Calu3 (cell line): ENCODE measurements around the gene B9D2. TPM values are rescaled to one million over a fixed set of nuclear protein-coding genes. Genes with fewer than 3 reads are reported as not detected.

Experiments used
- BruUV-seq: library from RNA; stranded (reverse); fragments of 400-500 nt; replicated peaks from 2 replicates; lab custom pipeline; 2021; lab: Mats Ljungman, UMichigan
- CTCF ChIA-PET: fragments of 300-600 bp; sonication (Branson Sonifier 250); formaldehyde crosslinking; loops from one replicate; lab custom pipeline; 2022; ENCODE audit warnings: antibody characterized with exemption; lab: Charles Lee
- DNase-seq: peaks from one replicate; pipeline ENCODE4 v3.0.0; 2022
- H3K27ac Mint-ChIP-seq: one replicate; pipeline ENCODE4 v1.8.0; 2022; ENCODE audit warnings: mixed read lengths; ENCODE audit not compliant: unreplicated experiment
- H3K27me3 Mint-ChIP-seq: one replicate; pipeline ENCODE4 v1.8.0; 2022; ENCODE audit warnings: mixed read lengths; ENCODE audit not compliant: unreplicated experiment
- H3K36me3 Mint-ChIP-seq: one replicate; pipeline ENCODE4 v1.8.0; 2022; ENCODE audit warnings: mild to moderate bottlenecking, moderate library complexity, mixed read lengths; ENCODE audit not compliant: insufficient read depth, unreplicated experiment
- H3K4me1 Mint-ChIP-seq: one replicate; pipeline ENCODE4 v1.8.0; 2022; ENCODE audit warnings: mild to moderate bottlenecking, low read depth, mixed read lengths; ENCODE audit not compliant: unreplicated experiment
- H3K4me3 Mint-ChIP-seq: one replicate; pipeline ENCODE4 v1.8.0; 2022; ENCODE audit warnings: mild to moderate bottlenecking, low read depth, moderate library complexity, mixed read lengths; ENCODE audit not compliant: unreplicated experiment
- H3K9me3 Mint-ChIP-seq: one replicate; pipeline ENCODE4 v1.8.0; 2022; ENCODE audit warnings: low read depth, mixed read lengths; ENCODE audit not compliant: unreplicated experiment
- intact Hi-C: fragments of 100-400 bp; cut with micrococcal nuclease; formaldehyde crosslinking; loops from one replicate; pipeline ENCODE4 v1.10.0; 2022; ENCODE audit not compliant: unreplicated experiment
- total RNA-seq: library from RNA; stranded (reverse); gene quantifications from 2 replicates; pipeline ENCODE4 v1.2.3, GENCODE V29; 2022
- TF ChIP-seq, protein P1 (sequence below): fragments of 200-600 bp; IDR thresholded peaks from one replicate; pipeline ENCODE4 v1.8.0; 2022; ENCODE audit warnings: antibody characterized with exemption; ENCODE audit not compliant: unreplicated experiment

B9D2 gene
- total RNA-seq, 1 experiment from 2014 or later = 6.4 TPM

DNA sequence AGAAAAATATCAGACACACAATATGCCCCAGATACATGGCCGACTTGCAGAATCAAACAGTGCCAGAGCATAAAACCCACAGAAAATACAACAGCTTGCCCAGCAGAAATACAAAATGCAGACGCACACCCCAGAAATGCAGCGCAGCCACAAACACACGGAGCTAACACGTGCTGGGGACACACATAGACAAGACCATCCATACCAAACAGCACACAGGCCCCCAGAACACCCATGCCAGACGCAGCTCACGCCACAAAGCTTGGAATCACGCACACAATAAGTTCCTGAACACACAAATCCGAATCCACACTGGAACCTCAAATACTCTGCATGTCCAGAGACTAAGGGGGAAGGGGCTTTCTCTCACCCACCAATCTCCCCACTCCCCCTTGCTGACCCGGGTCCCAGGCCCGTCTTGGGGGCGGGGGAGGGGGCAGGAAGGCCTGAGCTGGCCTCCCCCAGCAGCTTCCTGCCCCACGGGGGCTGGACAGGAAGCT is 36.8 kb downstream of the B9D2 start:
- no peaks in the 10 kb centered on the region for H3K9me3 Mint-ChIP-seq
- CTCF ChIA-PET = interaction anchor here (0.6 to 1.3 kb wide), 3 partner anchors 26 to 355 kb away, joined by 3 to 4 read pairs (median 4); no protein-coding TSS in a partner anchor
- H3K27me3 Mint-ChIP-seq = no peaks in the 10 kb centered on the region
- peaks cover 50% of the 10 kb centered on the region for H3K4me1 Mint-ChIP-seq
- H3K27ac Mint-ChIP-seq = peak overlapping the region; percentile 71
- TF ChIP-seq, protein P1, sequence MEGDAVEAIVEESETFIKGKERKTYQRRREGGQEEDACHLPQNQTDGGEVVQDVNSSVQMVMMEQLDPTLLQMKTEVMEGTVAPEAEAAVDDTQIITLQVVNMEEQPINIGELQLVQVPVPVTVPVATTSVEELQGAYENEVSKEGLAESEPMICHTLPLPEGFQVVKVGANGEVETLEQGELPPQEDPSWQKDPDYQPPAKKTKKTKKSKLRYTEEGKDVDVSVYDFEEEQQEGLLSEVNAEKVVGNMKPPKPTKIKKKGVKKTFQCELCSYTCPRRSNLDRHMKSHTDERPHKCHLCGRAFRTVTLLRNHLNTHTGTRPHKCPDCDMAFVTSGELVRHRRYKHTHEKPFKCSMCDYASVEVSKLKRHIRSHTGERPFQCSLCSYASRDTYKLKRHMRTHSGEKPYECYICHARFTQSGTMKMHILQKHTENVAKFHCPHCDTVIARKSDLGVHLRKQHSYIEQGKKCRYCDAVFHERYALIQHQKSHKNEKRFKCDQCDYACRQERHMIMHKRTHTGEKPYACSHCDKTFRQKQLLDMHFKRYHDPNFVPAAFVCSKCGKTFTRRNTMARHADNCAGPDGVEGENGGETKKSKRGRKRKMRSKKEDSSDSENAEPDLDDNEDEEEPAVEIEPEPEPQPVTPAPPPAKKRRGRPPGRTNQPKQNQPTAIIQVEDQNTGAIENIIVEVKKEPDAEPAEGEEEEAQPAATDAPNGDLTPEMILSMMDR = no peak
- intact Hi-C loops = no loop called here
- BruUV-seq = no TSS peak
- peak overlapping the region; percentile 63 for H3K4me3 Mint-ChIP-seq
- H3K36me3 Mint-ChIP-seq = peaks cover 77% of the 10 kb centered on the region
- DNase-seq = no peak

DNA sequence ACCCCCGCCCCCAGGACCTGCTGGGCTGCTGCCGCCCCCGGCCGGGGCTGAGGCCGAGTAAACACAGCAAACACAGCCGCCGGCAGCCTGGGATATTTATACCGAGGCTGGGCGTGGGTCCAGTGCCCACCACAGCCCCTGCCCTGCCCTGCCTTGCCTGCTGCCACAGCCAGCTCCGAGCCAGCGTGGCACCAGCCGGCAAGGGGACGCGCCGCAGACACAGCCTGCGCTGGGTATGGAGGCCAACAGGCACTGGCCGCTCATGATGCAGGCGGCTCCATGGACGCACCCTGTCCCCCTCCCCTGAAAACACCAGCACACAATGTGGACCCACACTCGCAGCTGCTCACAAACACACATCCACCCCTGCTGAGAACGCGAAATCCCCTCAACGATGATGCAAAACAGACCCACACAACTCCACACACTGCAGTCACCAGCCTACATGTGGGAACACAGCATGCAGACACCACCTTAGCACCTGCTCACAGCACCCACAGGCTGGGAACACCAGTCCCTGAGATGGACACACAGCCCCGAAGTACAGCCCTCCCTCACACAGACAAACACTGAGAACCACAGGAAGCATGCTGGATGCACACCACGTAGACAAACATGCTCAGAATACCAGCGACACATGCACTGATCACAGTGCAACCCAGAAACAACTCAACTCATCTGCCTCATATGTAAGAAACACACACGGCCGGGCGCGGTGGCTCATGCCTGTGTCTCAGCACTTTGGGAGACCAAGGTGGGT is 37.8 kb downstream of the B9D2 start:
- peak overlapping the region; percentile 90 for H3K27ac Mint-ChIP-seq
- CTCF ChIA-PET = no interaction called here
- no peaks in the 10 kb centered on the region for H3K9me3 Mint-ChIP-seq
- peaks cover 69% of the 10 kb centered on the region for H3K36me3 Mint-ChIP-seq
- H3K4me1 Mint-ChIP-seq = peaks cover 50% of the 10 kb centered on the region
- DNase-seq = peak; percentile 30
- intact Hi-C loops = no loop called here
- no peaks in the 10 kb centered on the region for H3K27me3 Mint-ChIP-seq
- peak overlapping the region; percentile 63 for H3K4me3 Mint-ChIP-seq
- no TSS peak for BruUV-seq
- TF ChIP-seq, protein P1 = no peak

DNA sequence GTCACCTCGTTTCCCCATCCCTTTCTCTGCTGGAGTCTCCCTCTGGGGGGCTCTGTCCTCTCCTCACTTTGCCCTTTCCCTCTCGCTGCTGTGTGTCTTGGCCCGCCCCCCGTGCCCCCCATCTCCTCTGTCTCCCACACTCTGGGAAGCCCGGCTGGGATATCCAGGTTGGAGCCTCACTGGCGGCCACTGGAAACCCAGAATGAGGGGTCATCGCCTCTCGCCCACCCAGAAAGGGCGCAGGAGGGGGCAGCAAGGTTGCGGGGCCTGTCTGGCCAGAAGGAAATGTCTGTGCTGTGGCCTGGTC is 38.4 kb downstream of the B9D2 start:
- H3K27ac Mint-ChIP-seq = peak overlapping the region; percentile 90
- CTCF ChIA-PET = interaction anchor here (0.6 to 0.9 kb wide), 3 partner anchors 17 to 121 kb away, joined by 5 to 7 read pairs (median 5); no protein-coding TSS in a partner anchor

DNA sequence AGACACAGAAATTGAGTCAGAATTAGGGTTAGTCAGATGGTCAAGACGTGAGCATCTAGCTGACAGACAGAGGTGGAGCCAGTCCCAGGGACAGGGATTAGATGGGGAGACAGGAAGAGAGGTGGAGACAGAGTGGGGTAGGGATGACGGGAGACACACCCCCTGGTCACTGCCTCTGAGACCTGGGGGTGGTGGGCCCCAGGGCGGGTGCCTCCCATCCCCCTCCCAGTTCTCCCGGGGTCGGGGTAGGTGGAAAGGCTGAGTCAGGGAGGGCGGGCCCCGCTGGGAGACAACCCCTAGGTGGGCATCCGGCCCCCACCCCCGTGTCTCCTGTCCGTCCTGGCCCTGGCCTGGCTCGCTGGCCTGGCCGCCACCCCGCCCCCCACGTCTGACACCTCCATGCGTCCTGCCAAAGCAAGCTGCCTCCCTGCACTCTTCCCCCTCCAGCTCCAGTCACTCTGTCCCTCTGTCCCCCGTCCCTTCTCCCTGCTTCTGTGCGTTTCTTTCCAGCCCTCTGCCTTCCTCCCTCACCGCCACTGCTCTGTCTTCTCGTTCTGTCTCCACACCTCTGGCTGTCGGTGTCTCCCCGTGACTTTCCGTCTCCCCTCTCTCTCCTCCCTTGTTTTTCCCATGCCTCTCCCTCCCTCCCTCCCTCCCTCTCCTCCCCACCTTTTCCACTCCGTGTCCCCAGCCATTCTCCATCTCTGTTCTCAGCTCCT is 38.9 kb downstream of the B9D2 start:
- Mint-ChIP-seq H3K4me1 (peaks cover 50% of the 10 kb centered on the region), H3K9me3 (no peaks in the 10 kb centered on the region), H3K36me3 (peaks cover 73% of the 10 kb centered on the region), H3K27me3 (no peaks in the 10 kb centered on the region), H3K27ac (peak overlapping the region; percentile 90), H3K4me3 (peak overlapping the region; percentile 63)
- no TSS peak for BruUV-seq
- TF ChIP-seq, protein P1 = no peak
- intact Hi-C loops = no loop called here
- DNase-seq = peak; percentile 54
- CTCF ChIA-PET = interaction anchor here (0.6 to 0.9 kb wide), 3 partner anchors 16 to 121 kb away, joined by 5 to 7 read pairs (median 5); no protein-coding TSS in a partner anchor

More for the DNA sequence above, 38.4 kb downstream of the B9D2 start:
- H3K36me3 Mint-ChIP-seq = peaks cover 71% of the 10 kb centered on the region
- intact Hi-C loops = no loop called here
- H3K4me1 Mint-ChIP-seq = peaks cover 50% of the 10 kb centered on the region
- no peak for DNase-seq
- H3K4me3 Mint-ChIP-seq = peak overlapping the region; percentile 63
- H3K27me3 Mint-ChIP-seq = no peaks in the 10 kb centered on the region
- TF ChIP-seq, protein P1 = no peak
- no TSS peak for BruUV-seq
- no peaks in the 10 kb centered on the region for H3K9me3 Mint-ChIP-seq
